SK-N-DZ (cell line): ENCODE measurements around the gene TTLL11.
"Not testable (repeated sequence)": the region's sequence is repeated elsewhere in the genome, so short reads cannot be mapped to it uniquely, and the experiment has no call there.

ENCODE experiments used
- DNase-seq: peaks from one replicate; pipeline ENCODE4 v3.0.0-alpha.2; 2015; ENCODE audit warnings: low spot score

TTLL11 gene

DNA sequence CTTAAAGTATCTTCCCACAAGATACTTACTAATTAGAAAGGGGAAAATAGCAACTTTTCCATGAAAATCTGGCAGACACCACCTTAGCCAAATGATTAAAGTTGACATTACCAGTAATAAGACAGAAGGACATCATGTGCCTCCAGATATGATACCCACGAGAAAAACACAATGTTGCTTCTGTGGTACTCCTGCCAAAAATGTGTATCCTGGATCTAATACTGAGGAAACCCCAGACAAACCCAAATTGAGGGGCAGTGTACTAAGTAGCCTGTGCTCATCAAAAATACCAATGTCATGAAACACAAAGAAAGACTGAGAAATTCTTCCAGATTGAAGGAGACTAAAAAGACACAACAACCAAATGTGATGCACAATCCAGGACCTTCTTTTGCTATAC is 85.3 kb downstream of the TTLL11 start:
- no peak for DNase-seq

GRCh38 chr9:122005597-122005996 is 87.5 kb downstream of the TTLL11 start:
- DNase-seq: no peak

- no peak for DNase-seq
Measured at GRCh38 chr9:122004589-122004988, 88.5 kb downstream of the TTLL11 start.

DNA sequence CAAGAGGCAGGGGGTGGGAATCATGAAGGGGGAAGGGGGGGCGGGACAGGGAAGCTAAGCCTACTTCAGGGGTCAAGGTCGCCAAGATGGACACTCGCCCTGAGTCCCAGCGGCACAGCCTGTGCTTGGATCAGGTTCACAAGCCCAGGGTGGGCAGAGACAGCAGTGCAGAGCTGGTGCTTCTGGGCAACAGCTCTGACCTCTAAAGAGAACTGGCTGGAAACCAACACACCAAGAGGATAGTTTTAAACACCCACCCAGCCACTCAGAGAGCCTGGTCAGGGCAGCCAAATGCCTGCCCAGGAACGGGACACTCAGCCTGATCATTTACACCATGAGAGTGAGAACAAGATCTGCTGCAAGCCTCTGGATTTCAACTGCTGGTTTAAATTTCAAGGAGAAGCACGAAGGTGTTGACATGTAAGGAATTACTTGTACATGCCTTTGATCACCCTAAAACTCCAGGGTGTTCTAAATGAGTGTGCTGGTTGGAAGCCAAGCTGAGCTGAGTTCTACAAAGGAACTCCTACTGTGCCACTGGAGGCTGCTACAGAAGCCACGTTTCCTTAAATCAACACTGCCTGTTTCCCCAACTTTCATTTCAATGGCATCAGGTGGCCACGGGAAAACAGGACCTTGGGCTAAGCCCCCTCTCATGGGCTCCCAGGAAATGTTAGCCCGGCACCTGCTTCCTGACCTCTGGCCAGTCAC is 91.5 kb downstream of the TTLL11 start:
- DNase-seq: no peak

DNA sequence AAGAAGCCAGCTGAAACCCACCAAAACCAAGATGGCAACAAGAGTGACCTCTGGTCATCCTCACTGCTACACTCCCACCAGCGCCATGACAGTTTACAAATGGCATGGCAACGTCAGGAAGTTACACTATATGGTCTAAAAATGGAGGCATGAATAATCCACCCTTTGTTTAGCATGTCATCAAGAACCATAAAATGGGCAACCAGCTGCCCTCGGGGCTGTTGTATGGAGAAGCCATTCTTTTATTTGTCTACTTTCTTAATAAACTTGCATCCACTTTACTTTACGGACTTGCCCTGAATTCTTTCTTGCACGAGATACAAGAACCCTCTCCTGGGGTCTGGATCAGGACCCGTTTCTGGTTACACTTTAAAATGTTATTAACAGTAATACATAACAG is 92.6 kb downstream of the TTLL11 start:
- DNase-seq: not testable (repeated sequence)

- no peak for DNase-seq
Measured at GRCh38 chr9:121999556-121999955, 93.6 kb downstream of the TTLL11 start.

GRCh38 chr9:121998513-121999049 is 94.5 kb downstream of the TTLL11 start:
- no peak for DNase-seq

DNA sequence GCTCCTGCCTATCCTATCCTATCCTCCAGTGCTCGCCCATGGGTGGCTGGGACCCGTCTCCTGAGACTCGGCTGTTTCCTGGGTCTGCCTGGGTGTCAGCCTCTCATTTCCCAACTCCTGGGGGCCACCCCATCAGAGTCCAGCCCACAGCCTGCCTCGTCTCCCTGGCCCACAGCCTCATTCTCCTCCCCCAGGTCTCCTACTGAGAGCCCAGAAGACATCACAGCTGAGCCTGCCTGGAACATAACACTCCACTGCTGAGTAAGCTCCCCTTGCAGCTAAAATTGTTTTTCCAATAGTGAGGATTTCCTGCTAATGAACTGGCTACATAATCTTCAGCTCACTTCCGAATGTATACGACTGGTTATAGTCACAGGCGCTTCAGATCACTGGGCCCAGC is 95.3 kb downstream of the TTLL11 start:
- DNase-seq: no peak

GRCh38 chr9:121996783-121997182 is 96.3 kb downstream of the TTLL11 start:
- DNase-seq: no peak

GRCh38 chr9:121995997-121996396 is 97.1 kb downstream of the TTLL11 start:
- DNase-seq: no peak

- peak; percentile 72 for DNase-seq
Measured at GRCh38 chr9:121992571-121993212, 100.4 kb downstream of the TTLL11 start.

- DNase-seq: no peak
Measured at GRCh38 chr9:121991307-121991661, 101.8 kb downstream of the TTLL11 start.

GRCh38 chr9:121990600-121991306 is 102.4 kb downstream of the TTLL11 start:
- DNase-seq: no peak

- DNase-seq: no peak
Measured at GRCh38 chr9:121989010-121989409, 104.1 kb downstream of the TTLL11 start.

- no peak for DNase-seq
Measured at GRCh38 chr9:121987314-121987713, 105.8 kb downstream of the TTLL11 start.

DNA sequence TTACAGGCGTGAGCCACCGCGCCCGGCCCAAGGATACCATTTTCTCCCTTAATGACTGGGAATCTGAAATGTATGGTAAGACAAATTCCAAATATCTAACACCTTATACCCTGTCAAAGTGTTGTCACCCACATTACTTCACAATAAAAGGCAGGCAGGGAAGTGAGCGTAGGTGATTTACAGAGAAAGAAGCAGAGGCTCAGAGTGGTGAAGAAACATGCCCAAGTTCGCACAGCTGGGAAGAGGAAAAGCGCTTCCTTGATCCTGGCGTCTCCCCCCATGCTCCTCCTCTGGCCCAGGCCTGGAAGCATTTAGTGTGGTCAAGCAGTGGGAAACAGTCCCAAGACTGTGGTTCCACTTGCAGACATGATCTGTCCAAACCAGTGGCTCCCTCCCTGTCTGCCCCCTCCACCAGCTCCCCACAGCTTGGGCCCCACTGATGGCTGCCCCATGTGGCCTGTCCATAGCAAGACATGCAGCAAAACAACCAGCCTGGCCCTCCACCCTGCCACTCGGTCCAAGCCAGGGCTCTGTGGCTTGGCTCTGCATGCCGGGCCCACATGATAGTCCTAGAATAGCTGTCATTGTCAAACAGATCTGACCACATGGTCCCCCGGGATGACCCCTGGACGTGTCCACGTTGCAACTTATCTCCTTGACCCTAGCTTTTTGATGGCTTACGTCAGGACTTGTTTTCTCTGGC is 107.2 kb downstream of the TTLL11 start:
- DNase-seq: no peak

- DNase-seq: no peak
Measured at GRCh38 chr9:121984726-121985402, 108.2 kb downstream of the TTLL11 start.

DNA sequence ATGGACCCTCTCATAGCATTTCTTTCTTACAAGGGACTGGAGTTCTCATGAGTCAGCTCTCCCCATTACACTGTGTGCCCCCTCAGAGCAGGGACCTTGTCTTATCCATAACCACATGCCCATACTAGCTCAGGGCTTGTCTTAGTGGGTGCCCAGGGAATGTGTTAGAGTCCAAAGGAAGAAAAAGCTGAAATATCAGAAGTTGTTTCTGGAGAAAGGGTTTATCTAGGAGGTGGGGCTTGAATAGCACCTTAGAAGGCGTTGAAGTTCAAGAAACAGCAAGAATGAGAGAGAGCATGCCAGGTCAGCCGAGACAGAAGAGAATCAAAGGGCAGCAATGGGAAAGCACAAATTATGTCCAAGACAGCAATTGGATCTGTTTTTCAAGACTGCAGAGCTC is 109.4 kb downstream of the TTLL11 start:
- no peak for DNase-seq

DNA sequence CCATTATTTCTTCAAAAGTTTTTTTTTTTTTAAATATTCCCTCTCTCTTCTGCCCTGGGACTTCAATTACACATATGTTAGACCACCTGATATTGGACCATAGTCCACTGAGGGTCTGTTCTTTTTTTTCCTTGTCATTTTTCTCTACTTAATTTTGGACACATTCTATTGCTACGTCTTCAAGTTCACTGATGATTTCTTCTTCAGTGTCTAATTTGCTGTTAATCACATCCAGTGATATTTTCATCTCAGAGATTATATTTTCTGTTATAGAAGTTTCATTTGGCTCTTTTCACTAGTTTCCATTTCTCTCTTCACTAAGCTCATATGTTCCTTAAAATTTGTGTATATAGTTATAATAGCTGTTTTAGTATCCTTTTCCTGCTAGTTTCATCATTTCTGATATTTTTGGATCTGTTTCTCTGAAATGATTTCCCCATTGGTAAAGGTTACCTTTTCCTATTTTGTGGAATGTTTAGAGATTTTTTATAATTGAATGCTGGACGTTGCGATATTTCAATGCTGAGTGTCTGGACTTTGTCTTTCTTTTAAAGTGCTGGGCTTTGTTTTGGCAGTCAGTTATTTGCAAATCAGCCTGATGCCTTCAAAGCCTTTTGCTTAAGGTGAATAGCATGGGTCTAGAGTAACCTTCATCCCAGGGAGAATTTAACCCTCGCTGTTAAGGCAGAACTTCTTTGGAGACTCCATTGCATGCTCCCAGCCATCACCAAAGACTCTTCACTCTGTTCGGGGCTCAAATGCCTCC is 111.8 kb downstream of the TTLL11 start:
- no peak for DNase-seq

DNA sequence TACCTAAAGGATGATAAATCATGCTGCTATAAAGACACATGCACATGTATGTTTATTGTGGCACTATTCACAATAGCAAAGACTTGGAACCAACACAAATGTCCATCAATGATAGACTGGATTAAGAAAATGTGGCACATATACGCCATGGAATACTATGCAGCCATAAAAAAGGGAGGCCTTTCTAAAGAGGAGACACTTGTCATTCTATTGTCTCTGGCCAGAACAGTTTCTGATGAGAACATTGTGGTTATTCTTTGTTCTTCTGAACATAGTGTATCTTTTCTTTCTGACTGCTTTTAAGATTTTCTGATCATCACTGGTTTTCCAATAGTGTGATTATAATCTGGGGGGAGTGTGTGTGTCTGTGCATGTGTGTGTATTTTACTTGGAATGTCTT is 112.4 kb downstream of the TTLL11 start:
- not testable (repeated sequence) for DNase-seq

DNA sequence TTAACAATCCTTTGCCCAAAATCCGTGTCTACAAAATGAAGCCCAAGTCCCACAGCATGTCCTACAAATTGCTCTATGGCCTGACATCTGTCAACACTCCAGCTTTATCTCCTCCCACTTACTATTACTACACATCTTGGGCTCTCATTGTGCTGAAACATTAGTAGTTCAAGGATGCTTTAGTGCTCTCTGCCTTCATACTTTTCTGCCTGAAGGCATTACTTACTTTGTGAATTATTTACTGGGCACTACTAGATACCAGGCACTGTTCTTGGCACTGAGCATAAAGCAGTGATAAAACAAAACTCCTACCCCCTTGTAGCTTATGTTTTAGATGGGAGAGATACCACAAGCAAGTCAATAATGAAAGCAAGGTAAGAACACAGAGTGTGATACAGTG is 113.4 kb downstream of the TTLL11 start:
- DNase-seq: no peak
